ENCODE results near the gene TANGO6. TPM values are rescaled to one million over a fixed set of nuclear protein-coding genes. Genes with fewer than 3 reads are reported as not detected.

Gene TANGO6
- total RNA-seq, 1 donor from 2014 or later = 12.8 TPM

DNA sequence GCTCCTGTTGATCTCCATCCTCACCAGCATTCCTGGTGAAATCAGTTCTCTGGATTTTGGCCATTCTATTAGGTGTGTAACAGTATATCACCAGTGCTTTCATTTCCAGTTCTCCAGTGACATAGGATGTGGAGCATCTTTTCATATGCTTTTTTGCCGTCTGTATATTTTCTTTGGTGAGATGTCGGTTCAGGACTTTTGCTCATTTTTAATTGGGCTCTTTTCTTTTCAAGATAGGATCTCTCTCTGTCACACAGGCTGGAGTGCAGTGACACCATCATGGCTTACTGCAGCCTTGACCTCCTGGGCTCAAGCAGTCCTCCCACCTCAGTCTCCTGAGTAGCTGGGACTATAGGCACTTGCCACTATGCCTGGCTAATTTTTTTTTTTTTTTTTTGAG is 74.2 kb downstream of the TANGO6 start:
- TF ChIP-seq EZH2phosphoT487 (IDR thresholded peaks at IDR 0.05) (no peak), EZH2 (IDR thresholded peaks at IDR 0.05) (no peak)
- TF ChIP-seq, protein P1, sequence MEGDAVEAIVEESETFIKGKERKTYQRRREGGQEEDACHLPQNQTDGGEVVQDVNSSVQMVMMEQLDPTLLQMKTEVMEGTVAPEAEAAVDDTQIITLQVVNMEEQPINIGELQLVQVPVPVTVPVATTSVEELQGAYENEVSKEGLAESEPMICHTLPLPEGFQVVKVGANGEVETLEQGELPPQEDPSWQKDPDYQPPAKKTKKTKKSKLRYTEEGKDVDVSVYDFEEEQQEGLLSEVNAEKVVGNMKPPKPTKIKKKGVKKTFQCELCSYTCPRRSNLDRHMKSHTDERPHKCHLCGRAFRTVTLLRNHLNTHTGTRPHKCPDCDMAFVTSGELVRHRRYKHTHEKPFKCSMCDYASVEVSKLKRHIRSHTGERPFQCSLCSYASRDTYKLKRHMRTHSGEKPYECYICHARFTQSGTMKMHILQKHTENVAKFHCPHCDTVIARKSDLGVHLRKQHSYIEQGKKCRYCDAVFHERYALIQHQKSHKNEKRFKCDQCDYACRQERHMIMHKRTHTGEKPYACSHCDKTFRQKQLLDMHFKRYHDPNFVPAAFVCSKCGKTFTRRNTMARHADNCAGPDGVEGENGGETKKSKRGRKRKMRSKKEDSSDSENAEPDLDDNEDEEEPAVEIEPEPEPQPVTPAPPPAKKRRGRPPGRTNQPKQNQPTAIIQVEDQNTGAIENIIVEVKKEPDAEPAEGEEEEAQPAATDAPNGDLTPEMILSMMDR (IDR thresholded peaks at IDR 0.05) = no peak
- Histone ChIP-seq H4K20me1 (ENCODE audit: low read depth) (no peaks in the 10 kb centered on the region), H3K79me2 (ENCODE audit: low read depth) (no peaks in the 10 kb centered on the region), H3K36me3 (no peaks in the 10 kb centered on the region), H2AFZ (replicated peaks) (no peak overlapping the region), H3K27ac (no peak overlapping the region), H3K27me3 (no peaks in the 10 kb centered on the region), H3K4me3 (no peak overlapping the region), H3F3A (ENCODE audit: low read depth) (no peaks in the 10 kb centered on the region), H3K4me1 (peaks cover 3% of the 10 kb centered on the region), H3K9ac (no peak overlapping the region), H3K9me3 (ENCODE audit: low read depth) (no peaks in the 10 kb centered on the region), H3K4me2 (no peak overlapping the region)
- Mint-ChIP-seq H3K9me3 (no peaks in the 10 kb centered on the region), H3K27me3 (ENCODE audit: insufficient read depth, low read depth) (peaks cover 7% of the 10 kb centered on the region), H3K4me1 (peaks cover 11% of the 10 kb centered on the region), H3K36me3 (peaks cover 5% of the 10 kb centered on the region), H3K27ac (no peak overlapping the region), H3K4me3 (no peak overlapping the region)
- DNase-seq (ENCODE audit: low spot score) = no peak

DNA sequence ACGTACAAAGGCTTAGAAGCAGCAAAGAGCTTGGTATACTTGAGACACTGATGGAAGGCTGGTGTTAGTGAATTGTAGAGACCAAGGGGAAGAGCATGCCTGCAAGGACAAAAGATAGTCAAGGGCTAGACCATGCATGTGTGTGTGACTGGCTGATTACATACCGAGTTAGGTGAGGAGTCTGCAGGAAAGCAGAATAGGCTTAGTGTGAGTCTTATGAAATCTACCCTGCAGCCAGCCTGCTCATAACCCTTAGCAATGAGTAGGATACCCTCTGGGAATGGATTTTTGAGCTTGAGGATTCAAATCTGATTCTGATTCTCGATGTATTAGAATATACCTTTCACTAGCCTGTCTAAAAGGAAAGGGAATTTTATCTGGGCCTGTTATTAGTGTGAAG is 77.0 kb downstream of the TANGO6 start:
- H3K4me2 ChIP-seq = no peak overlapping the region
- DNase-seq (ENCODE audit: low spot score) = no peak
- peaks cover 7% of the 10 kb centered on the region for H3K27me3 Mint-ChIP-seq (ENCODE audit: insufficient read depth, low read depth)
- H3K36me3 Mint-ChIP-seq = peaks cover 10% of the 10 kb centered on the region
- no peaks in the 10 kb centered on the region for H4K20me1 ChIP-seq (ENCODE audit: low read depth)
- H3K36me3 ChIP-seq = no peaks in the 10 kb centered on the region
- no peaks in the 10 kb centered on the region for H3K9me3 Mint-ChIP-seq
- TF ChIP-seq, protein P1 (IDR thresholded peaks at IDR 0.05) = no peak
- no peak for TF ChIP-seq EZH2phosphoT487 (IDR thresholded peaks at IDR 0.05)
- no peak for TF ChIP-seq EZH2 (IDR thresholded peaks at IDR 0.05)
- no peak overlapping the region for H3K27ac Mint-ChIP-seq
- no peak overlapping the region for H2AFZ ChIP-seq (replicated peaks)
- H3K9me3 ChIP-seq (ENCODE audit: low read depth) = no peaks in the 10 kb centered on the region
- no peak overlapping the region for H3K4me3 ChIP-seq
- no peak overlapping the region for H3K27ac ChIP-seq
- H3K4me3 Mint-ChIP-seq = no peak overlapping the region
- H3K79me2 ChIP-seq (ENCODE audit: low read depth) = no peaks in the 10 kb centered on the region
- peaks cover 10% of the 10 kb centered on the region for H3K4me1 ChIP-seq
- H3K4me1 Mint-ChIP-seq = peaks cover 5% of the 10 kb centered on the region
- no peaks in the 10 kb centered on the region for H3K27me3 ChIP-seq
- no peaks in the 10 kb centered on the region for H3F3A ChIP-seq (ENCODE audit: low read depth)
- H3K9ac ChIP-seq = no peak overlapping the region

DNA sequence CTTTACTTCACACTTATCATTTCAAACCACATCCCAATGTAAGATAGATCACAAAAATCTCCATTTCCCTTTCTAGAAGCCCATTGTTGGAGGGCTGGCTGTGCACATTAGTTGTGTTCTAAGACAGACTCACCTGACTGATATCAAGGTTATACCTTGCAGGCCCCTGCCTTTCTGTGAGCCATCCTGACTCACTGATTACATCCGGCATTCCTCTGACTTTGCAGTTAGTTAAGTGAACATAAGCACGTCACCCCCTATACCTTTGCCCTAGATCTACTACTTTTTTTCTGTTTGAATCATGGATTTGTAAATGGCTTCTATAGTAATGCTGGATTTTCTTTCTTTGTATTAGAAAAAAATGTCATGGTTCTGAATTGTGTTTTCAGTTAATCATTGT is 78.3 kb downstream of the TANGO6 start:
- Mint-ChIP-seq H3K36me3 (peaks cover 11% of the 10 kb centered on the region), H3K27ac (no peak overlapping the region), H3K4me3 (no peak overlapping the region), H3K9me3 (no peaks in the 10 kb centered on the region), H3K27me3 (ENCODE audit: insufficient read depth, low read depth) (peaks cover 7% of the 10 kb centered on the region), H3K4me1 (no peaks in the 10 kb centered on the region)
- Histone ChIP-seq H3K36me3 (no peaks in the 10 kb centered on the region), H3K27me3 (no peaks in the 10 kb centered on the region), H4K20me1 (ENCODE audit: low read depth) (no peaks in the 10 kb centered on the region), H3F3A (ENCODE audit: low read depth) (no peaks in the 10 kb centered on the region), H3K27ac (no peak overlapping the region), H3K4me2 (no peak overlapping the region), H3K9ac (no peak overlapping the region), H3K79me2 (ENCODE audit: low read depth) (no peaks in the 10 kb centered on the region), H3K4me3 (no peak overlapping the region), H3K9me3 (ENCODE audit: low read depth) (no peaks in the 10 kb centered on the region), H3K4me1 (peaks cover 10% of the 10 kb centered on the region), H2AFZ (replicated peaks) (no peak overlapping the region)
- TF ChIP-seq EZH2phosphoT487 (IDR thresholded peaks at IDR 0.05) = no peak
- TF ChIP-seq, protein P1 (IDR thresholded peaks at IDR 0.05) = no peak
- no peak for DNase-seq (ENCODE audit: low spot score)
